HG02943 (cell line): Measurements from ENCODE around the gene C2CD4C.
"Not testable (repeated sequence)": the region's sequence is repeated elsewhere in the genome, so short reads cannot be mapped to it uniquely, and the experiment has no call there.

Source experiments
- ATAC-seq: cut with Tn5 transposase; IDR thresholded peaks from one replicate; pipeline ENCODE4 v1.9.1; 2021; ENCODE audit warnings: mild to moderate bottlenecking, low read depth, moderate library complexity; ENCODE audit not compliant: unreplicated experiment

Gene C2CD4C

GRCh38 chr19:386189-386588, 22.8 kb downstream of the C2CD4C start:
- not testable (repeated sequence) for ATAC-seq

GRCh38 chr19:384799-385169, 24.2 kb downstream of the C2CD4C start:
- no peak for ATAC-seq

- ATAC-seq, result no peak
Measured at GRCh38 chr19:383922-384798, 24.8 kb downstream of the C2CD4C start.

- no peak for ATAC-seq
Measured at GRCh38 chr19:383040-383439, 25.9 kb downstream of the C2CD4C start.

GRCh38 chr19:382578-382977, 26.4 kb downstream of the C2CD4C start:
- not testable (repeated sequence) for ATAC-seq

GRCh38 chr19:381901-382300, 27.0 kb downstream of the C2CD4C start:
- ATAC-seq, result not testable (repeated sequence)

GRCh38 chr19:380618-381219, 28.2 kb downstream of the C2CD4C start:
- ATAC-seq, result not testable (repeated sequence)

GRCh38 chr19:379796-380195, 29.2 kb downstream of the C2CD4C start:
- no peak for ATAC-seq

GRCh38 chr19:378706-379105, 30.2 kb downstream of the C2CD4C start:
- no peak for ATAC-seq

GRCh38 chr19:377801-378581, 31.0 kb downstream of the C2CD4C start:
- ATAC-seq, result no peak

GRCh38 chr19:376111-376470, 32.9 kb downstream of the C2CD4C start:
- no peak for ATAC-seq

- ATAC-seq, result no peak
Measured at GRCh38 chr19:375395-376110, 33.4 kb downstream of the C2CD4C start.

GRCh38 chr19:374886-375235, 34.1 kb downstream of the C2CD4C start:
- ATAC-seq, result no peak

GRCh38 chr19:374183-374885, 34.6 kb downstream of the C2CD4C start:
- no peak for ATAC-seq

- no peak for ATAC-seq
Measured at GRCh38 chr19:373391-374182, 35.4 kb downstream of the C2CD4C start.

GRCh38 chr19:372306-372890, 36.5 kb downstream of the C2CD4C start:
- no peak for ATAC-seq

GRCh38 chr19:371501-372168, 37.3 kb downstream of the C2CD4C start:
- ATAC-seq, result no peak

GRCh38 chr19:370641-371330, 38.2 kb downstream of the C2CD4C start:
- no peak for ATAC-seq
